OCI-LY7 (cell line): Measurements from ENCODE around the gene SLC30A3.

Source experiments
- CTCF ChIP-seq: fragments of 200-600 bp; sonication (generic); conservative IDR thresholded peaks from 2 replicates; pipeline ENCODE4 v1.5.1; 2014; ENCODE audit warnings: mild to moderate bottlenecking, antibody characterized with exemption, low read length, moderate library complexity, mixed read lengths
- EZH2phosphoT487 ChIP-seq: fragments of 200-600 bp; sonication (generic); IDR thresholded peaks from 2 replicates; pipeline ENCODE4 v1.6.1; 2018; ENCODE audit warnings: low read depth, borderline replicate concordance, mild to moderate bottlenecking, mixed run types, antibody characterized with exemption, low read length, moderate library complexity, mixed read lengths

DNA sequence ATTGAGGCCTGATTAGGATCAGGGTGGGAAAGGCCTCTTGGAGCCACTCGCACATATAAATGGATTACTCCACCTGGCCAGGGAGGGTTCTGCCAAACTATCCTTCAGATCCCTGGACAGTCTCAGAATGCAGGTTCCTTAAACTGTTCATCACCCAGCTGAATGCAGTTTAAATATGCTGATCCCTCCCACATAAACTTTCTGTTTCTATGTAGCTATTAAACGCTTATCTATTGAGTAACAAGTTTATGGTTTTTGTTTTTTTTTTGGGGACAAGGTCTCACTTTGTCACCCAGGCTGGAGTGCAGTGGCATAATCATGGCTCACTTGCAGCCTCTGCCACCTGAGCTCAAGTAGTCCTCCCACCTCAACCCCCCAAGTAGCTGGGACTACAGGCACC lies 43.8 kb downstream of the SLC30A3 start:
- no peak for TF ChIP-seq CTCF
- TF ChIP-seq EZH2phosphoT487 = no peak
